ENCODE data around the gene GZMB.

The GZMB gene

GRCh38 chr14:24674204-24674970 lies 40.4 kb upstream of the GZMB start:
- Mint-ChIP-seq H3K27me3 (ENCODE audit: low read depth) (peaks cover 33% of the 10 kb centered on the region), H3K36me3 (ENCODE audit: low read depth) (no peaks in the 10 kb centered on the region), H3K4me3 (no peak overlapping the region), H3K27ac (no peak overlapping the region), H3K9me3 (no peaks in the 10 kb centered on the region), H3K4me1 (peaks cover 5% of the 10 kb centered on the region)
- TF ChIP-seq CTCF (IDR thresholded peaks at IDR 0.05; ENCODE audit: unreplicated experiment in 3 of 3), result no peak

GRCh38 chr14:24673534-24674203 lies 39.7 kb upstream of the GZMB start:
- no peak overlapping the region for H3K4me3 Mint-ChIP-seq

GRCh38 chr14:24673059-24673458 lies 39.1 kb upstream of the GZMB start:
- no peak for TF ChIP-seq CTCF (IDR thresholded peaks at IDR 0.05; ENCODE audit: unreplicated experiment in 3 of 3)
- Mint-ChIP-seq H3K9me3 (no peaks in the 10 kb centered on the region), H3K27ac (no peak overlapping the region), H3K27me3 (ENCODE audit: low read depth) (peaks cover 27% of the 10 kb centered on the region), H3K4me3 (no peak overlapping the region), H3K36me3 (ENCODE audit: low read depth) (no peaks in the 10 kb centered on the region), H3K4me1 (no peaks in the 10 kb centered on the region)

More at GRCh38 chr14:24673534-24674203, 39.7 kb upstream of the GZMB start:
- H3K27ac Mint-ChIP-seq, result no peak overlapping the region
- no peaks in the 10 kb centered on the region for H3K9me3 Mint-ChIP-seq
- no peaks in the 10 kb centered on the region for H3K36me3 Mint-ChIP-seq (ENCODE audit: low read depth)
- H3K27me3 Mint-ChIP-seq (ENCODE audit: low read depth), result peaks cover 30% of the 10 kb centered on the region
- no peak for TF ChIP-seq CTCF (IDR thresholded peaks at IDR 0.05; ENCODE audit: unreplicated experiment in 3 of 3)
- peaks cover under 1% of the 10 kb centered on the region for H3K4me1 Mint-ChIP-seq

GRCh38 chr14:24670594-24670993 lies 36.6 kb upstream of the GZMB start:
- Mint-ChIP-seq H3K4me1 (no peaks in the 10 kb centered on the region), H3K4me3 (no peak overlapping the region), H3K9me3 (no peaks in the 10 kb centered on the region), H3K27ac (no peak overlapping the region), H3K36me3 (ENCODE audit: low read depth) (no peaks in the 10 kb centered on the region), H3K27me3 (ENCODE audit: low read depth) (peaks cover 23% of the 10 kb centered on the region)
- TF ChIP-seq CTCF (IDR thresholded peaks at IDR 0.05; ENCODE audit: unreplicated experiment in 3 of 3), result no peak

GRCh38 chr14:24669651-24670050 lies 35.7 kb upstream of the GZMB start:
- Mint-ChIP-seq H3K36me3 (ENCODE audit: low read depth) (no peaks in the 10 kb centered on the region), H3K27me3 (ENCODE audit: low read depth) (peaks cover 21% of the 10 kb centered on the region)

More at GRCh38 chr14:24669651-24670050, 35.7 kb upstream of the GZMB start:
- no peak for TF ChIP-seq CTCF (IDR thresholded peaks at IDR 0.05; ENCODE audit: unreplicated experiment in 3 of 3)
- no peaks in the 10 kb centered on the region for H3K4me1 Mint-ChIP-seq
- no peak overlapping the region for H3K27ac Mint-ChIP-seq
- H3K4me3 Mint-ChIP-seq, result no peak overlapping the region
- H3K9me3 Mint-ChIP-seq, result no peaks in the 10 kb centered on the region

All from nephron (organoid).